Transverse colon (tissue), 3 donors: ENCODE data around the gene HIVEP1.

Experiments used
- CTCF ChIP-seq, 5 experiments: fragments of 200-600 bp in 3 of 5; fragments of 450-650 bp in 2 of 5; sonication (generic) in 3 of 5; IDR thresholded peaks; 1 replicate in 2 of 5; 2 replicates in 3 of 5; pipeline ENCODE4 v1.5.1; 2016 to 2017; ENCODE audit warnings: antibody characterized with exemption in 5 of 5, inconsistent platforms in 3 of 5, mild to moderate bottlenecking in 2 of 5, moderate library complexity in 1 of 5
- POLR2A ChIP-seq: fragments of 450-650 bp; IDR thresholded peaks from one replicate; pipeline ENCODE4 v1.6.1; 2016; ENCODE audit warnings: antibody characterized with exemption, mild to moderate bottlenecking, moderate library complexity

GRCh38 chr6:12001706-12002435 is 10.2 kb upstream of the HIVEP1 start:
- no peak for TF ChIP-seq POLR2A
- TF ChIP-seq CTCF (IDR thresholded peaks at IDR 0.05): no peak
